Subcutaneous abdominal adipose tissue (tissue), 5 donors: ENCODE results near the gene SYNGR1.

Source experiments
- H3K27ac ChIP-seq: one replicate; pipeline ENCODE4 v1.7.0; 2013; ENCODE audit warnings: low read depth, mild to moderate bottlenecking, inconsistent platforms, low read length, moderate library complexity
- H3K27me3 ChIP-seq, 5 donors: one replicate each; pipeline ENCODE4 v1.7.0; 2013; ENCODE audit warnings: low read length in 5 of 5, inconsistent platforms in 1 of 5; ENCODE audit not compliant: control insufficient read depth in 5 of 5, insufficient read depth in 4 of 5
- H3K36me3 ChIP-seq, 5 donors: one replicate each; pipeline ENCODE4 v1.7.0; 2013; ENCODE audit warnings: low read length in 5 of 5; ENCODE audit not compliant: control insufficient read depth in 5 of 5, insufficient read depth in 5 of 5
- H3K4me1 ChIP-seq, 5 donors: one replicate each; pipeline ENCODE4 v1.7.0; 2013; ENCODE audit warnings: low read length in 5 of 5, mild to moderate bottlenecking in 3 of 5, moderate library complexity in 1 of 5; ENCODE audit not compliant: control insufficient read depth in 5 of 5, insufficient read depth in 5 of 5
- H3K4me3 ChIP-seq, 5 donors: one replicate each; pipeline ENCODE4 v1.7.0; 2013; ENCODE audit warnings: low read length in 5 of 5, low read depth in 1 of 5
- H3K9ac ChIP-seq, 5 donors: one replicate each; pipeline ENCODE4 v1.7.0; 2013; ENCODE audit warnings: low read length in 5 of 5, mild to moderate bottlenecking in 4 of 5, moderate library complexity in 3 of 5
- H3K9me3 ChIP-seq, 5 donors: one replicate each; pipeline ENCODE4 v1.7.0; 2013; ENCODE audit warnings: low read length in 5 of 5; ENCODE audit not compliant: control insufficient read depth in 5 of 5
- donor health status: healthy.
- donor health status: healthy.
- donor health status: healthy.
- donor health status: healthy.
- donor health status: healthy.

Gene SYNGR1

GRCh38 chr22:39308614-39309363 lies 41.0 kb upstream of the SYNGR1 start:
- Histone ChIP-seq H3K4me1 (peaks cover 5 to 46% (median 33%) of the 10 kb centered on the region in 5 donors), H3K9me3 (no peaks in the 10 kb centered on the region), H3K36me3 (peaks cover 0 to 24% (median 24%) of the 10 kb centered on the region in 5 donors), H3K27ac (peak overlapping the region; percentile 77), H3K9ac (peak overlapping the region in 3 of 5 donors; percentile 33 to 60 (median 54)), H3K4me3 (peak overlapping the region; percentile 4 to 63 (median 52)), H3K27me3 (peaks cover 0 to 2% (median 0%) of the 10 kb centered on the region in 5 donors)

DNA sequence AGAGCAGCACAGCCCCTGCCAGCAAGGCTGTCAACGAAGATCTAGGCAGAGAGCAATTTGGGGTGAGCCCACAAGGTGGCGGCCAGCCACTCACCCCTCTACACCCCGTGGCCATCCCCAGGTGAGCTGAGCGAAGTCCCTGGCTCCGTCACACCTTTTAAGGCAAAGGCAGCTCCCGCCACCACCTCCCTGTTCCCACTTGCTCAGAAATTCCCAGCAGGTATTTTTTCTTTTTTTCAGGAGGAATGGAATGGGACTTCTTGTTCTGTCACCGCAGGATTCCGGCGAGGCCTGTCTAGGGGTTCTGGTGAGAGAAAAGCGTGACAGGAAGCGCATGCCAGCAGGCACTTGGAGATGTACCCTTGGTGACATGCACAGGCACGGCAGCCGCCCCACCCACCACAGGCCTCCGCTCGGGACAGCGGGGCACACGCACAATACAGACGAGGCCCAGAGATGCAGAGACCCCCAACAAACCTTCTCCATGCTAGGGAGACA lies 40.4 kb upstream of the SYNGR1 start:
- Histone ChIP-seq H3K27ac (peak overlapping the region; percentile 77), H3K4me1 (peaks cover 5 to 46% (median 38%) of the 10 kb centered on the region in 5 donors), H3K9me3 (no peaks in the 10 kb centered on the region), H3K9ac (peak overlapping the region in 2 of 5 donors; percentile 14 to 30), H3K4me3 (peak overlapping the region in 4 of 5 donors; percentile 4 to 62 (median 20)), H3K36me3 (peaks cover 0 to 31% (median 30%) of the 10 kb centered on the region in 5 donors), H3K27me3 (peaks cover 0 to 2% (median 0%) of the 10 kb centered on the region in 5 donors)

- Histone ChIP-seq H3K36me3 (peaks cover 2 to 38% (median 37%) of the 10 kb centered on the region in 5 donors), H3K4me1 (peaks cover 5 to 53% (median 40%) of the 10 kb centered on the region in 5 donors), H3K27ac (peak overlapping the region; percentile 77), H3K9me3 (no peaks in the 10 kb centered on the region), H3K9ac (no peak overlapping the region), H3K27me3 (peaks cover 0 to 2% (median 0%) of the 10 kb centered on the region in 5 donors), H3K4me3 (no peak overlapping the region)
Observed at GRCh38 chr22:39309881-39310714, 39.7 kb upstream of the SYNGR1 start.

GRCh38 chr22:39311592-39312400 lies 38.0 kb upstream of the SYNGR1 start:
- Histone ChIP-seq H3K27me3 (peaks cover 0 to 2% (median 0%) of the 10 kb centered on the region in 5 donors), H3K4me1 (peaks cover 8 to 61% (median 49%) of the 10 kb centered on the region in 5 donors), H3K4me3 (no peak overlapping the region), H3K9ac (no peak overlapping the region), H3K27ac (no peak overlapping the region), H3K36me3 (peaks cover 2 to 54% (median 52%) of the 10 kb centered on the region in 5 donors), H3K9me3 (no peaks in the 10 kb centered on the region)

DNA sequence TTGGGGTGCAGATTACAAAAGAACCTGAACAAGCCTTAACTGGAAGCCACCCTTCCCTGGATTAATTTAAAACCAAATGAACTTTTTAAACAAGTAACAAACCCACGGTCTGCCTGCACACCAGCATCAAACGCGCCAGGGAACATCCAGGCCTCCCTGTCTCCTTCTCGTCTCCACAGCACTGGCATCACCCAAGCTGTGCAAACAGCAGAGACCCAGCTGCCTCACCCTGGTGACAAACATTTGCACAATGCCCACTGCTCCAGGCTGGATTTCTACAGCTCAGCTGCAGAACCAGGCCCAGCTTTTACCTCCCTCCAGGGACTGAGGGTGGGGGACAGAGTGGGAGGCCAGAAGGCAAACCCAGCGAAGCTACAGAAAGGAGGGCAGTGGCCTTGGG lies 37.4 kb upstream of the SYNGR1 start:
- Histone ChIP-seq H3K27ac (no peak overlapping the region), H3K36me3 (peaks cover 2 to 61% (median 58%) of the 10 kb centered on the region in 5 donors), H3K4me1 (peaks cover 6 to 61% (median 49%) of the 10 kb centered on the region in 5 donors), H3K9ac (no peak overlapping the region), H3K27me3 (no peaks in the 10 kb centered on the region), H3K9me3 (no peaks in the 10 kb centered on the region), H3K4me3 (no peak overlapping the region)

DNA sequence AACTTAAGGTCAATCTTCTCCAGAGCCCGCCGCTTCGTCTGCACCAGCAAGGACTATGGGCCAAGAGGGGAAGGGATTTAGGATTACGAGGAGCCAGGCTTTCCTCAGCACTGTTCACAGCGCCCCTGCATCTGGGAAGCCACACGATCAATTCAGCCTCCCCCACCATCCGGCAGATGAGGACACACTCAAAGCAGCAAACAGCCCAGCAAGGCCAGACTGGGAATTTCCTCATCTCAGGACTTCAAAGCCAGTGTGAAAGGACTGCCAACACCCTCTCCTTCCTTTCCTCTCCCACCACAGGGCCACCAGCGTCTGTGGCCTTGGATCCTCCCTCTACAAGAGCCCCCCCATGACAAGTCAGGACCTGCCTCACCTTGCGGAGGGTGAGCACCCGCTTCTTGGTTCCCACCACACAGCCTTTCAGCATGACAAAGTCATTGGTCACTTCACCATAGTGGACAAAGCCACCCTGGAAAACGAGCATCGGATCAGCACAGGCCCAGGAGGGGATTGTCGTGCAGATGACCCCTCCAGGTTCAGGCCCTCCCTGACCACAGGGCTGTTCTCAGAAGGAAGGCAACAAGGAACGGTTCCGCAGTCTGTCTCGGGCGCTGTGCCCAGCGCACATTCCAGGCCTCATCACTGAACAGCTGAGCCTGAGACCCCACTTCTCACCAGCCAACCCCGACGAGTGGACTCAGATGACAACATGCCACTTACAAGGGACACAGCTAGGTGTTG lies 36.4 kb upstream of the SYNGR1 start:
- H3K27ac ChIP-seq, result no peak overlapping the region
- H3K4me3 ChIP-seq, result no peak overlapping the region
- H3K9ac ChIP-seq, result no peak overlapping the region
- H3K27me3 ChIP-seq, result no peaks in the 10 kb centered on the region
- H3K9me3 ChIP-seq, result no peaks in the 10 kb centered on the region
- peaks cover 6 to 70% (median 66%) of the 10 kb centered on the region in 5 donors for H3K36me3 ChIP-seq
- H3K4me1 ChIP-seq, result peaks cover 10 to 67% (median 56%) of the 10 kb centered on the region in 5 donors

DNA sequence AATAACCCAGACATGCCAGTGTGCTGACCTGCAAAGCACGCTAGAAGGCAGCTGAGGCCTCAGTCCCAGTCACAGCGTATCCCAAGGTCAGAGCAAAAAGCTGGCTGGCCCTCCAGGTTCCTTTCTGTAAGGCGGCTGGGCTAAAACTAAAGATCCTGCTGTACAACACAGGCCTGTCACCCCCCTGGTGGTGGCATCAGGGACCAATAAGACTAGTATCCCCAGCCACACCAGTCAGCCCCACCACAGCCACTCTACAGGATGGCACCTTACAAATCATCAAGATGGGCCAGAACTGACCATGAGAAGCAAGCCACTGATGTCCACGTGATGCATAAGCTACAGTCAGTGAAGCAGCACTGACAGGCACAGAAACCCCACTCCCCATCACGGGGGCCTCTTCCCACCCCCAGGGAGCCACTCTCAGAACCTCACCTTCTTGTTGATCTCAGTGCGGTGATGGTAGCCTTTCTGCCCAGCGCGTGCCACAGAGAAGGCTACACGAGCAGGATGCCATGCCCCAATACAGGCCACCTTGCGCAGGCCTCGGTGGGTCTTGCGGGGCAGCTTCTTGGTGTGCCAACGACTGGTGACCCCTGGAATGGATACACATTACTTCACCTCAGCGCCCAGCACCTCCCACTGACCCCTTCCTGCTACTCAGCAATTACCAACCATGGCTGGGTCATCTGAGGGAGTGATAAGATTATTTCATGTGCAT lies 35.4 kb upstream of the SYNGR1 start:
- no peak overlapping the region for H3K4me3 ChIP-seq
- H3K4me1 ChIP-seq, result peaks cover 11 to 65% (median 52%) of the 10 kb centered on the region in 5 donors
- H3K9ac ChIP-seq, result no peak overlapping the region
- H3K9me3 ChIP-seq, result no peaks in the 10 kb centered on the region
- H3K36me3 ChIP-seq, result peaks cover 6 to 70% (median 66%) of the 10 kb centered on the region in 5 donors
- H3K27me3 ChIP-seq, result no peaks in the 10 kb centered on the region
- no peak overlapping the region for H3K27ac ChIP-seq

- Histone ChIP-seq H3K36me3 (peaks cover 6 to 70% (median 66%) of the 10 kb centered on the region in 5 donors), H3K4me1 (peaks cover 11 to 60% (median 46%) of the 10 kb centered on the region in 5 donors), H3K27me3 (no peaks in the 10 kb centered on the region), H3K9me3 (no peaks in the 10 kb centered on the region), H3K4me3 (no peak overlapping the region), H3K9ac (peak overlapping the region in 1 of 5 donors; percentile 41), H3K27ac (no peak overlapping the region)
Observed at GRCh38 chr22:39315389-39315788, 34.4 kb upstream of the SYNGR1 start.
